ENCODE measurements around the gene ZNF362. TPM values are rescaled to one million over a fixed set of nuclear protein-coding genes. Genes with fewer than 3 reads are reported as not detected.

The ZNF362 gene
- total and polyA plus RNA-seq, 2 of the 13 experiments (the other 11 are each of a cell fraction or from before 2014, with no cell fraction given) = 8.3 to 14.2 TPM

DNA sequence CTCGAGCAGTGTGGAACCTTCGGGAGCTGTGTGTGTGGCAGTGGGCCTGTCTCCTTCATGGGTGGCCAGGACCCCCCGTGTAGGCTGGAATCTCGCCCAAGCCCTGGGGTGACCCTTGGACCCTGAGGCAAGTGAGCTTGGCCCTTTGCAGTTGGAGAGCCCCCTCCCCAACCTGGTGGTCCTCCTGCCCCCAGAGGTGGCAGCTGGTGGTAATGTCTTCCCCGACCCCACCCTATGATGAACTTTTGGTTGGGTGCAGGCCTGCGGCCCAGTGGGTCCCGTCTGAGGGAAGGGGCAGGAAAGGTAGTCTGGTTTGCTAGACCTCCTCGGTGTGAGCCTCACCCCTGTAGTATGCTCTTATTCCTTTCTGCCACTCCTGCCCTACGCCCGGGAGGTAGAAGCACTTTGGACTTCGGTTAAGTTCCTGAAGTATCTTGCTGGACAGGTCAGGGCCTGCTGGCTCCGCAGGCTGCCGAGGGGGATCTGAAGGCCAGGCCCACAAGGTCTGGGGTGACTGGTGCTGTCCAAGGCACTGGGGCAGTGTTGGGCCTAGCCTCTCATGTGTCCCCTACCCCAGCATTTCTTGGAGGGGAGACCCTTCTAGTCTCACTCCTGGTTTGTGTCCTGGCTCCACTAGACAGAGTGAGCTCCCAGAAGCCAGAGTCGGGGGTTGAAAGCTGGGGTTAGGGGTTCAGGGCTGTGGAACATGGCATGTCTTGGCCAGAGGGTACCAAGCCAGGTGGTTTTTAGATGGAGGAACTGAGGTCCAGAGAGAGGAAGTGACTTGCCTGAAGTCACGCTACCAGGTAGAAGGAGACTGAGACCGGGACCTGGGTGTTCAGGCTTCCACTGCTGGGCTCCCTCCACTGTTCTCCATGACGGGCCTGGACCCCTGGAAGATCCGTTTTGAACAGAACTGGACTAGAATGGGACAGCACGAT, 1.8 kb downstream of the ZNF362 start (continued):
- no peak for TF ChIP-seq ZBTB40 (IDR thresholded peaks at IDR 0.05)
- peak; percentile 48 for TF ChIP-seq ZBTB40 (CRISPR knock-in tag; IDR thresholded peaks at IDR 0.05)
- 0 out of 2 replicates have a peak, but pooled peaks have one; percentile 43 for TF ChIP-seq PCBP1 (IDR thresholded peaks at IDR 0.05; ENCODE audit: borderline replicate concordance, low read depth, low read length)
- 0 out of 2 replicates have a peak, but pooled peaks have one; percentile 31 for TF ChIP-seq IRF2 (CRISPR knock-in tag; IDR thresholded peaks at IDR 0.05)
- TF ChIP-seq DDIT3 (CRISPR knock-in tag; IDR thresholded peaks at IDR 0.05) = no peak
- 0 out of 2 replicates have a peak, but pooled peaks have one; percentile 29 for TF ChIP-seq SPEN (CRISPR knock-in tag; IDR thresholded peaks at IDR 0.05; ENCODE audit: low read depth)
- TF ChIP-seq NPAS2 (CRISPR knock-in tag; IDR thresholded peaks at IDR 0.05; ENCODE audit: borderline replicate concordance) = no peak
- TF ChIP-seq ZNF335 (CRISPR knock-in tag; IDR thresholded peaks at IDR 0.05) = no peak
- no peak for TF ChIP-seq MEIS2 (CRISPR knock-in tag; IDR thresholded peaks at IDR 0.05)
- TF ChIP-seq ZNF567 (CRISPR knock-in tag; IDR thresholded peaks at IDR 0.05; ENCODE audit: borderline replicate concordance) = 0 out of 2 replicates have a peak, but pooled peaks have one; percentile 45
- TF ChIP-seq MAX (IDR thresholded peaks at IDR 0.05) = peak; percentile 40
- TF ChIP-seq NFIC (IDR thresholded peaks at IDR 0.05; ENCODE audit: low read length) = no peak; the same call in 1 of the 2 replicates
- no peak for TF ChIP-seq ZNF740 (CRISPR knock-in tag; IDR thresholded peaks at IDR 0.05)
- no peak; the same call in 1 of the 2 replicates for TF ChIP-seq AKAP8 (CRISPR knock-in tag; IDR thresholded peaks at IDR 0.05)
- peak; percentile 30; the same call in 1 of the 2 replicates for TF ChIP-seq ZFP82 (CRISPR knock-in tag; IDR thresholded peaks at IDR 0.05; ENCODE audit: borderline replicate concordance)
- TF ChIP-seq ZNF652 (CRISPR knock-in tag; IDR thresholded peaks at IDR 0.05; ENCODE audit: borderline replicate concordance, low read depth) = no peak
- no peak for TF ChIP-seq FOSL1 (CRISPR knock-in tag; IDR thresholded peaks at IDR 0.05; ENCODE audit: borderline replicate concordance)
- no peak for TF ChIP-seq ZNF660 (CRISPR knock-in tag; IDR thresholded peaks at IDR 0.05; ENCODE audit: borderline replicate concordance, low read depth)
- TF ChIP-seq MYC (CRISPR knock-in tag; IDR thresholded peaks at IDR 0.05; ENCODE audit: borderline replicate concordance) = peak; percentile 40; the same call in 1 of the 2 replicates
- TF ChIP-seq ZNF446 (CRISPR knock-in tag; IDR thresholded peaks at IDR 0.05) = no peak

Measured in HepG2 (cell line).